Smooth muscle cell (in vitro differentiated cells): ENCODE measurements around the gene KIF2A. TPM values are rescaled to one million over a fixed set of nuclear protein-coding genes. Genes with fewer than 3 reads are reported as not detected.

Experiments used
- DNase-seq: peaks from one replicate; lab custom pipeline; 2025; ENCODE audit not compliant: unreplicated experiment; lab: John Stamatoyannopoulos, UW
- H2AFZ ChIP-seq: fragments of 200-600 bp; sonication (generic); 2 replicates; pipeline ENCODE4 v1.6.0; 2016; ENCODE audit warnings: antibody characterized with exemption, low read depth, mild to moderate bottlenecking
- H3F3A ChIP-seq: fragments of 200-600 bp; sonication (generic); 2 replicates; pipeline ENCODE4 v1.6.0; 2017; ENCODE audit warnings: antibody characterized with exemption, low read depth
- H3K27ac ChIP-seq: fragments of 200-600 bp; sonication (generic); 2 replicates; pipeline ENCODE4 v1.5.1; 2016; ENCODE audit warnings: low read depth, mild to moderate bottlenecking
- H3K27me3 ChIP-seq: fragments of 200-600 bp; sonication (generic); 2 replicates; pipeline ENCODE4 v1.6.1; 2016; ENCODE audit warnings: low read depth, mild to moderate bottlenecking
- H3K36me3 ChIP-seq: fragments of 200-600 bp; sonication (generic); 2 replicates; pipeline ENCODE4 v1.5.1; 2016; ENCODE audit warnings: low read depth
- H3K4me1 ChIP-seq: fragments of 200-600 bp; sonication (generic); 2 replicates; pipeline ENCODE4 v1.5.1; 2016; ENCODE audit warnings: low read depth
- H3K4me2 ChIP-seq: fragments of 200-600 bp; sonication (generic); 2 replicates; pipeline ENCODE4 v1.6.0; 2016; ENCODE audit warnings: mild to moderate bottlenecking
- H3K4me3 ChIP-seq: fragments of 200-600 bp; sonication (generic); 2 replicates; pipeline ENCODE4 v1.5.1; 2016; ENCODE audit warnings: mild to moderate bottlenecking
- H3K79me2 ChIP-seq: fragments of 200-600 bp; sonication (generic); 2 replicates; pipeline ENCODE4 v1.6.0; 2016; ENCODE audit warnings: low read depth, mild to moderate bottlenecking
- H3K9ac ChIP-seq: fragments of 200-600 bp; sonication (generic); 2 replicates; pipeline ENCODE4 v1.6.0; 2016; ENCODE audit warnings: low read depth
- H3K9me3 ChIP-seq: fragments of 200-600 bp; sonication (generic); replicated peaks from 2 replicates; pipeline ENCODE4 v1.5.1; 2016; ENCODE audit warnings: low read depth
- H4K20me1 ChIP-seq: fragments of 200-600 bp; sonication (generic); 2 replicates; pipeline ENCODE4 v1.6.0; 2016; ENCODE audit warnings: low read depth
- WGBS: methylation state at CpG from one replicate; pipeline ENCODE4 v1.1.7; 2016; ENCODE audit warnings: low lambda C conversion rate; 5-methylcytosine and 5-hydroxymethylcytosine counted together
- polyA plus RNA-seq: library from polyadenylated mRNA; unstranded; fragments of >200 nt; fragmentation: Nextera tagmentation; extraction: Ambion mirVana; gene quantifications from 2 replicates; pipeline ENCODE4 v1.2.1, GENCODE V29; 2016
- total RNA-seq: library from RNA; depleted of rRNA; stranded (reverse); fragments of >200 nt; gene quantifications from 2 replicates; pipeline ENCODE4 v1.2.3, GENCODE V29; 2014
- TF ChIP-seq, protein P1 (sequence below): fragments of 200-600 bp; sonication (generic); IDR thresholded peaks from 2 replicates; pipeline ENCODE4 v1.5.1; 2017; ENCODE audit warnings: borderline replicate concordance, mild to moderate bottlenecking, antibody characterized with exemption; ENCODE audit not compliant: insufficient read depth, poor library complexity, severe bottlenecking

The KIF2A gene
- total and polyA plus RNA-seq, 2 experiments from 2014 or later: 34.4 to 89.2 TPM

DNA sequence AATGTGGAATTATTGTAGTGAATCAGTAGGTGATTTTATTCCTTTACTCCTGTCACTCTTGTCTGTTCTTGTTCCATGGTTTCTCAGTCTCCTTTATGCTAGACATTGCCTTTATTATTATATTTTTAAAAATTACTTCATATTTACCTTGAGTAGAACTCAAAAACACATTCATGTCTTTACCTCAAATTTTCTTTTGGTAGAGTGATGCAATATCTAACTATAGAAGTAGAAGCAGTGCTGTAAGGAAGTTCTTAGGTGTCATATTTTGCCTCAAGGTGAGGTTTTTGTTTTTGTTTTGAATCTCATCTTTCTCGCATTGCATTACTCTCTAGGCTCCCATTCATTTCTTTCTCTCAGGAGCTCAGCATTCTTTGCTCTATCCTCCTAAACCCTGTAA is 118.8 kb downstream of the KIF2A start:
- no peak for DNase-seq
- 90% methylated on average over 1 of the region's 1 CpG for WGBS
- Histone ChIP-seq H3K9me3 (no peaks in the 10 kb centered on the region), H3K4me1 (no peaks in the 10 kb centered on the region), H3K79me2 (peaks cover 53% of the 10 kb centered on the region), H3F3A (no peaks in the 10 kb centered on the region), H3K9ac (no peak overlapping the region), H4K20me1 (peaks cover 37% of the 10 kb centered on the region), H3K36me3 (no peaks in the 10 kb centered on the region), H3K4me2 (no peak overlapping the region), H3K4me3 (no peak overlapping the region), H2AFZ (no peak overlapping the region), H3K27me3 (no peaks in the 10 kb centered on the region), H3K27ac (no peak overlapping the region)
- TF ChIP-seq, protein P1, sequence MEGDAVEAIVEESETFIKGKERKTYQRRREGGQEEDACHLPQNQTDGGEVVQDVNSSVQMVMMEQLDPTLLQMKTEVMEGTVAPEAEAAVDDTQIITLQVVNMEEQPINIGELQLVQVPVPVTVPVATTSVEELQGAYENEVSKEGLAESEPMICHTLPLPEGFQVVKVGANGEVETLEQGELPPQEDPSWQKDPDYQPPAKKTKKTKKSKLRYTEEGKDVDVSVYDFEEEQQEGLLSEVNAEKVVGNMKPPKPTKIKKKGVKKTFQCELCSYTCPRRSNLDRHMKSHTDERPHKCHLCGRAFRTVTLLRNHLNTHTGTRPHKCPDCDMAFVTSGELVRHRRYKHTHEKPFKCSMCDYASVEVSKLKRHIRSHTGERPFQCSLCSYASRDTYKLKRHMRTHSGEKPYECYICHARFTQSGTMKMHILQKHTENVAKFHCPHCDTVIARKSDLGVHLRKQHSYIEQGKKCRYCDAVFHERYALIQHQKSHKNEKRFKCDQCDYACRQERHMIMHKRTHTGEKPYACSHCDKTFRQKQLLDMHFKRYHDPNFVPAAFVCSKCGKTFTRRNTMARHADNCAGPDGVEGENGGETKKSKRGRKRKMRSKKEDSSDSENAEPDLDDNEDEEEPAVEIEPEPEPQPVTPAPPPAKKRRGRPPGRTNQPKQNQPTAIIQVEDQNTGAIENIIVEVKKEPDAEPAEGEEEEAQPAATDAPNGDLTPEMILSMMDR: no peak

DNA sequence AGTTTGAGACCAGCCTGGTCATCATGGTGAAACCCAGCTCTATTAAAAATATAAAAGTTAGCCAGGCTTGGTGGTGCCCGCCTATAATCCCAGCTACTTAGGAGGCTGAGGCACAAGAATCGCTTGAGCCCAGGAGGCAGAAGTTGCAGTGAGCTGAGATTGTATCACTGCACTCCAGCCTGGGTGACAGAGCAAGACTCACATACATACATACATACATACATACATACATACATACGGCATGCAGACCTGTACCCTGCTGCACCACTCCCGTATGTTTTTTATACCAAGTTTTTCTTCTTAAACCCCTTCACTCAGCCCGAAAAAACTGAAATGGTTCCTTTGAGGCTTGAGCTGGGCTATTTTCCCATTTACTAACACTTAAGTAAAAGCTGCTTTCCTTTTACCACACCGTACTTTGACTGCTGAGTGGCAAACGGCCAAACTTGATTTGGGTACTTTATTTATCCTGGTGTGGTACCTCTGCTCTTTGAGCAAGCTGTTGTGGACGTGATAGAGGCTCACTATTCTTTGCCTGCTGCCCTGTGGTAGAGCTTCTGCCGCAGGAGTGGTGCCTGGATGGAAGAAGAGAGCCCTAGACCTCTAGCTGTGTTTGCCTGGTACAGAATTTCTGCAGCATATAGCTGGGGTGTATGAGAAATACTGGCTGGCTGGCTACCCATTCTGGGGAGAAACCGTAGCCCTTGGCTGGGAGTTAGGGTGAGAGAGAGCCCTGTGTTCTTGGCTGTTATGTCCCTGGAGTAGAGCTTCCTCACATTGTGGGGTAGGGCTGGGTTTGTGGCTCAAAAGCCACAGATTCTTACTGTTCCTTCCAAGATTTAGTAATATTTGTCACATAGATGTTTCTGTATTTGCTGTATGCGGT is 126.0 kb downstream of the KIF2A start:
- Histone ChIP-seq H3K9me3 (no peaks in the 10 kb centered on the region), H3K27ac (no peak overlapping the region), H3F3A (no peaks in the 10 kb centered on the region), H3K36me3 (no peaks in the 10 kb centered on the region), H4K20me1 (peaks cover 70% of the 10 kb centered on the region), H3K4me2 (no peak overlapping the region), H3K9ac (no peak overlapping the region), H2AFZ (no peak overlapping the region), H3K4me3 (no peak overlapping the region), H3K27me3 (no peaks in the 10 kb centered on the region), H3K79me2 (peaks cover 63% of the 10 kb centered on the region), H3K4me1 (no peaks in the 10 kb centered on the region)
- DNase-seq: no peak
- WGBS: 92% methylated on average over 11 of the region's 11 CpGs
- TF ChIP-seq, protein P1: no peak

DNA sequence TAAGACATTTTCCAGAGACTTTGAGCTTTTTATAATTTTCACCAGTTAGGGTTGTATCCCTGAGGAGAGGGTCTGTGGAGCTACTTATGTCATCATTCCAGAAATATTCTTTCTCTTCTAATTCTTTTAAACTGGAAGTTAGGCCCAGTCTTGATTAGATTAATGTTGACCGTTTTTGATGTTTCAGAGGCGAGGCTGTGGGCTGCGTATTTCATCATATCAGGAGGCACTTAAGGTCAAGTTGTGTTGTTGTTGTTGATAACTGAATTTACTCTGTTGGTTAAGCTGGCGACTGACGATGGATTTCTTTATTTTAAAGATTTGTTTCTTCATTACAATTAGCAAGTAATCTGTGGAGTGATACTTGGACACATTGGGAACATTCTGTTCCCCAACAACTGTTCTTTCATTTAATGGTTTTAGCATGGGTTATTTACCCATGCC is 126.6 kb downstream of the KIF2A start:
- H2AFZ ChIP-seq: no peak overlapping the region
- TF ChIP-seq, protein P1: no peak
- no peak for DNase-seq
- 75% methylated on average over 5 of the region's 5 CpGs for WGBS
- no peaks in the 10 kb centered on the region for H3F3A ChIP-seq
- no peak overlapping the region for H3K4me2 ChIP-seq
- H3K36me3 ChIP-seq: no peaks in the 10 kb centered on the region
- H4K20me1 ChIP-seq: peaks cover 63% of the 10 kb centered on the region
- no peaks in the 10 kb centered on the region for H3K27me3 ChIP-seq
- peaks cover 61% of the 10 kb centered on the region for H3K79me2 ChIP-seq
- no peaks in the 10 kb centered on the region for H3K9me3 ChIP-seq
- no peak overlapping the region for H3K4me3 ChIP-seq
- H3K27ac ChIP-seq: no peak overlapping the region
- H3K9ac ChIP-seq: no peak overlapping the region
- no peaks in the 10 kb centered on the region for H3K4me1 ChIP-seq

Other genes with a start within 250 kb of the KIF2A start
- 29.2 and 44.6 TPM in 2 replicates for gene DIMT1, start 97.7 kb downstream of the KIF2A start, total RNA-seq
- 27.8 and 28.1 TPM in 2 replicates for gene DIMT1, start 97.7 kb downstream of the KIF2A start, polyA plus RNA-seq
- gene IPO11, start 106.6 kb downstream of the KIF2A start, total RNA-seq: 18.0 and 31.8 TPM in 2 replicates
- gene IPO11, start 106.6 kb downstream of the KIF2A start, polyA plus RNA-seq: 9.3 and 15.9 TPM in 2 replicates